Stimulated activated CD4-positive, alpha-beta T cell treated with anti-CD3 and anti-CD28 coated beads, Interleukin-1b, Interleukin-23, amount 100 ng/mL, for 1 hour (primary cell): Measurements from ENCODE around the gene NSG2.
"Not testable (repeated sequence)": the region's sequence is repeated elsewhere in the genome, so short reads cannot be mapped to it uniquely, and the experiment has no call there.

ENCODE experiments used
- DNase-seq, 2 donors: peaks; one replicate each; pipeline ENCODE4 v3.0.0-alpha.2; 2020; ENCODE audit warnings: low read depth in 2 of 2

NSG2 gene

DNA sequence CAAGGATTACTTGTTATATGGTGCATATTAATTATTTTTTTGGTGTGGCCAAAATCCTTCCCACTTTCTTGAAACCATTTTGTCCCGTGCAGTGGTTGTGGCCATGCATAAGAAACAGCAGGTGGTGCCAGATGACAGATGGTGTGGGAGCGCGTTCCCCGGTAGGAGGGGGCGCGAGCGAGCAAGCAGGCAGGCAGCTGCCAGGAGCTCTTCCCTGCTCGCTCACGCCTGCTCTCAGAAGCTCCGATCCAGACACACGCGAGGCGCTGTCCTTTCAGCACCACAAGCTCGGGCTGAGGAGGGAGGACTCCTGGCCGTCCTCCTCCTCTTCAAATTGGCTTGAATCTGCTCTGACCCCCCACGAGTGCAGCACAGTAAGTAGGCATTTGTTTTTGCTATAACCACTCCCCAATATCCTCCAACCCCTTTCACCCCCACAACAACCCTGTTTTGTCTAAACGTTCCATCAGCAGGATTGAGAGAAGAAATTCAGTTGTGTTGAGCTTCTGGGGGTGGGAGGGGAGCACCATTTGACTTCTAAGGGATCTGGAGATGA is at the start of gene NSG2:
Gene NSG2, plus strand, starts transcription at position 237 of the 556 bp plus-strand sequence. CDS start 1,050 bp downstream, outside the sequence.
- DNase-seq, result no peak

GRCh38 chr5:173997331-173997730 is 48.2 kb upstream of the NSG2 start:
- DNase-seq, result no peak

DNA sequence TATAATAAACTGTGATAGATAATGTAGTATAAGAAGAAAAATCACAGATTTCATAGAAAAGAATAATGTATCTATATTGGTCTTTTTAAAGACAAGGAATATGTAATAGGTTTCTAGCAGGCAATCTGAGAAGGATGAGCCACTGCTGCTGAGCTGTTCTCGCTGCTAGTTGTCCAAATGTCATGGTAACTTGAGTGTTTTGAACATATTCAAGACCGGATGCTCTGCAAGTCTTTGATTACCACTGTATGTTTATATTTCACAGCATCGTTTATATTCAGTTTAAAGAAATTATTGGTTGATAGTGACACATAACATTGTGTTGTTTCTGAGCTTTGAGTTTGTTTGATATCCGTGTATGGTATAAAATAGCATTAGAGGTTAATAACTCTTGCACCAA is 47.0 kb upstream of the NSG2 start:
- no peak for DNase-seq

DNA sequence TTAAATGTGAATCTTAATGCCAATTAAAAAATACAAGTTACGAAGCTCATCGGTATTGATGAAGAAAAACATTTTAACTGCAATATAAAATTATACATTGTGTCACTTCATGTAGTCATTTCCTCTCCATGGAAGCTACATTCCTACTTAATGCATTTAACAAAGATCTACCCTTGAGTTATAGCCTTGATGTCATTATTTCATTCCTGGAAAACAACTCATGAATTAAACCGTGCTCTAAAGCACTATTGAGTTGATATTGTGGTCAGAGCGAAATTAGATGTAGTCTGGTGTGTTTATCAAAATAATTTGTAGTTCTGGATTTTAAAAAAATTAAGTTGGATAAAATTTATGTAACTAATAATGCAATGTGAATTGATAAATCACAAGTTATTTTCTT is 45.4 kb upstream of the NSG2 start:
- DNase-seq, result no peak

DNA sequence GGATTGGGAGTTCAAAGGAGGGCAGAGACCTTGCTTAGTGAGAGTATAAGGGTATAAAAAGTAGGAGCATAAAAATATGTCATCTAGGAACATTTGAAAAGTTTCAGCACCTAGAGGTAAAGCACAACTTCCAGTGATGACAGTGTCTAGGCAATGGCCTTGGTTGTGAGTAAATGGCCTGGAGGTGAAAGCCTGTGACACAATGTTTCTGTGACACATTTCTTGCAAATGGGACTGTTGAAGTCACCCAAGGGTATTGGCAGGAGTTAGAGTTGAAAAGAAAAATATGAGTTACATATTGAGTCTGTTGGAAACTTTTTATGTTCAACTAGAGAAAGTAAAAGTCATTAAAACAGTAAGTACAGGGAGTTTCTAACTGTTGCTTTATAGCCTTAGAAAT is 41.7 kb upstream of the NSG2 start:
- no peak for DNase-seq

- DNase-seq, result no peak
These were observed 36.6 kb upstream of the NSG2 start for GRCh38 chr5:174008922-174009321.

DNA sequence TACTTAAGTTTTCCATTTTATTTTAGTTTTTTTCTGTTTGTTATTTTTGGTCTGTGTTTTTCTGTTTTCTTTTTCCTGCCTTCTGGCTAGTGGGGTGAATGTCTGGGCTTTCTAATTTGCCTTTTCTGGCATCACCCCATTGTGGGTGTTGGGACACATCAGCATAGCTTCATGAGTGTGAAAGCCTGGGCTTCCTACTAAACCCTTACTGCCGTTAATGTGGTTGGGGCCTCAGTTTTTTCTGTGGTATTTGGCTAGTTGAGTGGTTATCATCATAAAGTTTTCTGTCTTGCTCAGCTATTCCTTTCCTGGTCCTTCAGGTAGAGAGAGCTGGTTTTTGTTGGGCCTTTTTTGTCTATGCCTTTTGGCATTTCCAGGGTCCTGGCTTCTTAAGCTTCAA is 35.1 kb upstream of the NSG2 start:
- DNase-seq, result no peak

DNA sequence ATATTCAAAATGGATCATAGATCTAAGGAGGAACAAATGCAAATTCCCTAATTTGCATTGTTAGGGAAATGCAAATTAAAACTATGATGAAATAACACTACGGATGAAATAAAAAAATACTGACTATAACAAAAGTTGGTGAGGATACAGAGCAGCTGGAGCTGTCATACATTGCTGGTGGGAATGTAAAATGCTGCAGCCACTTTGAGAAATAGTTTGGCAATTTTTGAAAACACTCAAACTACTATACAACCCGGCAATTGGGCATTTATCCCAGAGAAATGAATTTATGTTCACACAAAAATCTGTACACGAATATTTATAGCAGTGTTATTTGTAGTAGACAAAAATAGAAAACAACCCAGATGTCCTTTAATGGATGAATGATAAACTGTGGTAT is 34.1 kb upstream of the NSG2 start:
- DNase-seq, result no peak

DNA sequence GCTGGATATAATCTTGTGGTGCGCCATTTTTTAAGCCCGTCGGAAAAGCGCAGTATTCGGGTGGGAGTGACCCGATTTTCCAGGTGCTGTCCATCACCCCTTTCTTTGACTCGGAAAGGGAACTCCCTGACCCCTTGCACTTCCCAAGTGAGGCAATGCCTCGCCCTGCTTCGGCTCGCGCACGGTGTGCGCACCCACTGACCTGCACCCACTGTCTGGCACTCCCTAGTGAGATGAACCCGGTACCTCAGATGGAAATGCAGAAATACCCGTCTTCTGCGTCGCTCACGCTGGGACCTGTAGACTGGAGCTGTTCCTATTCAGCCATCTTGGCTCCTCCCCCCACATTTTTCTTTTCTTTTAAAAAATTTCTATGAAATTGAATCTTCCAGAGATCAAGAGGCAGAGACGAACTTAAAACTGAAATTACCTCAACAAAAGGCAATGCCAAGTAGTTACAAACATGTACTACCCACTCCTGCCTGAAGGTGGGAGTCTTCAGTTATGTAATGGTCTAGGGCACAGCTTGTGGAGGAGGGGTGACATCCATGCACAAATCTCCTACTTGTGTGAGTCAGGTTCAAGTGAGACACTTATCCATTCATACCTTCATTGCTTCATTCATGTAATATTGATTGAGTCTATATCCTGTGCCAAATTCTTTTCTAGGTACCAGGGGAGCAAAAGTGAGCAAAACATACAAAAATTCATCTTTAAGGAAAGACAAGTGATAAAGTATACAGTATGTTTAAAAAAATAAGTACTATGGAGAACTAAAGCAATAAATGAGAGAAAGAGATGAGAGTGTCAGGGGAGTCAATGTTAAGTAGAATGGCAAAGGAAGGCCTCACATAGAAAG is 25.2 kb upstream of the NSG2 start:
- DNase-seq, result not testable (repeated sequence)

DNA sequence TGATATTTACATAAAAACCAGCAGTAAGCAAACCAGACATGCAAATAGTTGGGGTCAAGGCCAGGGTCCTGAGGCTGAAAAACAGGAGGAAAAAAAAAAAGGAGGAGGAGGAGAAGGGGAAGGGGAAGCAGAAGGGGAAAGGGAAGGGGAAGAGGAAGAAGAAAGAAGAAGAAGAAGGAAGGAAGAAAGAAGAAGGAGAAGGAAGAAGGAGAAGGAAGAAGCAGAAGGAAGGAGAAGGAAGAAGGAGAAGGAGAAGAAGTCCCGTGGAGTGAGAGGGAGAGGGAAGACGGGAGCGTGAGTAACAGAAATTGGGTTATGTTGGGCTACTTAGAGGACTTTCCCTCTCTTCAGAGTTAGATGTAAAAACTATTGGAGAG is 24.6 kb upstream of the NSG2 start:
- no peak for DNase-seq

GRCh38 chr5:174022384-174023095 is 23.0 kb upstream of the NSG2 start:
- DNase-seq, result no peak

DNA sequence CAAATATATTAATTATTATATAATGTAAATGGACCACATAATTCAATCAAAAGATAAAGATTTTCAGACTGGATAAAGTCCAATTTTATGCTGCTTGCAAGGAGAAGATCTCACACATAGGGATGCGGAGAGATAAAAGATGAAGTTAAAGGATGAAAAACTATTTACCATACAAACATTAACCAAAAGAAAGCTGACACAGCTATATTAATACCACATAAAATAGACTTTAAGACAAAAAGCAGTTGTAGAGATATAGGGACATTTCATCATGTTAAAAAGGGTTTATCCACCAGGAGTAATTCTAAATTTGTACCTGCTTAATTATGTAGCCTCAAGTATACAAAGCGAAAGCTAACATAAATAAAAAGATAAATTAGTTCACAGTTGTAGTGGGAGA is 15.2 kb upstream of the NSG2 start:
- DNase-seq, result no peak

DNA sequence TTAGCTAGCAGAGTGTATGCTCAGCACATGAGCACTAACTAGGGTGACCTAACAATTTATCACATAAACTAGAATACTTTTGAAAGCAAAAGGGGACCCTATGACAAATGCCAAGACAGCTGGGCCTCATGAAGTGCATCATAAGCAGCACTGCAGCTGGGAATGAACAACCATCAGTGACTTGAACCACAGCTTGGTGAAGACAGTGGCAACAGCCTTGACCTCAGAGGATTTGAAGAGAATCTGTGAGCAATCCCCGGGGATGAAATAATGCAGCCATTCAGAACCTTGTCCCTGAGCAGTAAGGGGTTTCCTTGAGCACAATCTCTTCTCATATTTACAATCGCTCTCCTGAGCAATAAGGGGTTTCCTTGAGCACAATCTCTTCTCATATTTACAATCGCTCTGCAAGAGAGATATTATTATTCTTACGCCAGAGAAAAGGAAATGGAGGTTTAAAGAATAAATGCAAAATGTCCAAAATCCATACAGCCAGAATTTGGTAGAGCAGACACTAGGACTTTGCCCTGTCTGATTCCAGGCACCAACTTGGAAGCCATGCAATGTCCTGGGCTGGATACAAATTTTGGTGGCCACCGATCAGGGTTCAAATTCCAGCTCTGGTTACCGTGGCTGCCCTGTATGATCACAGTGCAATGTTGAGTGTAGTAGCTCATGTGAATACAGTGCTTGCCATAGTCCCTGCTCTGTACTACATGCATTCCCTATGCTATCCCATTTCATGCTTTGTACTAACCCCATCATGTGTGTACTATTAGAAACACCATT is 846 bp upstream of the NSG2 start:
- DNase-seq, result no peak

DNA sequence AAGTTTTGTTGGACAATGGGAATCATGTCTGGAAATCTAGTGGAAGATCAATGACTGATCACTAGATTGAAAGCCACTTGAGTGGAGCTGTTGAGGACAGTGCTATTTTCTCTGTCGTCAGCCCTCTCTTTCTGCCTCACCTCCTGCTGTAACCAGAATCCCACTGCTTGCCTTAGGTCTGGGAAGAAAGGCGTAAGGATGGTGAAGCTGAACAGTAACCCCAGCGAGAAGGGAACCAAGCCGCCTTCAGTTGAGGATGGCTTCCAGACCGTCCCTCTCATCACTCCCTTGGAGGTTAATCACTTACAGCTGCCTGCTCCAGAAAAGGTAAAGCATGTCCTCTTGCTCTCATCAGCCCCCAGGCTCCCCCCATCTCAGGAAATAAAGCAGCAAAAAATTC is 1.1 kb downstream of the NSG2 start:
- DNase-seq, result no peak

DNA sequence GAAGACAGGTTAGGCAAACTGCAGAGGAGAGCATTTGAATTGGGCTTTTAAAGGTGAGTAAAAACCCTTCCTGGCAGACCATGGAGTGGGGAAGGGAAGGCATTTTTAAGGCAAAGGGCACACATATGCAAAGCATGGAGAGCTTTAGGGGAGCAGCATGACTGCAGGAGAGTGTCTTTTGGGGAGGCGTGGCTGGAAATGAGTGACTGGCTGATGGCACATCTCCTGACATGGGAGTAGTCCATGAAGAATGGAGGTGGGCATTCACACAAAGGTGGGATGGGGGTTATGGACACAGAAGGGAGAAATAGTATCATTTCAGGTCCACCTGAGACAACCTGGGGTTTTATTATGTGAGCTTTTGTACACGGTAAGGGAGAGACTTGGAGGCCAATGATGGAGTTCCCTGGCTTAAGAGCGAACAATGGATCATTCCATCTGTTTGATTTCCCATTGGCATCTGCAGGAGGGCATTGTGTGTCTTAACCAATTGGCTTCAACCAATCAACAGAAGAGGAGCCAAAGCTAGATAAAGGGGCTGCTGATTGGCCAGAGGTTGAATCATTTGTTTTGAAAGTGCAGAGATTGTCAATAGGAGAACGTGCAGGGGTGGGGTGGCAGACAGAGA is 2.1 kb downstream of the NSG2 start:
- no peak for DNase-seq

GRCh38 chr5:174052636-174053035 is 7.1 kb downstream of the NSG2 start:
- DNase-seq, result no peak

- DNase-seq, result no peak
These were observed 8.4 kb downstream of the NSG2 start for GRCh38 chr5:174053905-174054304.

GRCh38 chr5:174056064-174056847 is 10.8 kb downstream of the NSG2 start:
- DNase-seq, result no peak

DNA sequence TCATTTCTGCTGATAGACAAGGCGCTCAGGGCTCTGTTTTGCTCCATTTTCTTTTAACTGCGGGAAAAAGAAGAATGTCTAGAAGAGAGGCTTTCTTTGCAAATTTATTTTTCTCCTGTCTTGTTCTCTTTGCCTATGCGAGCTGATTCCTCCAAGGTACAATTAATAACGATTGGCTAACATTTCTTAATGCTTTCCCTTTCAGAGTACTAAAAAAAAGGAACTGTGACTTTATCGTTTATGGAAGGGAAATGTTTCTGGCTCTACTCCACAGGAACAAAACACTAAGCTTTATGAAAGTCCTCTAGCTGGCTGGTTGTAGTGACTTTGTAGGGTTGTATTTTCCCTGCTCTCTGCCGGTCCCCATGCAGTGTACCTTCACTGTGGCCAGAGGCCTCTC is 11.7 kb downstream of the NSG2 start:
- no peak for DNase-seq

DNA sequence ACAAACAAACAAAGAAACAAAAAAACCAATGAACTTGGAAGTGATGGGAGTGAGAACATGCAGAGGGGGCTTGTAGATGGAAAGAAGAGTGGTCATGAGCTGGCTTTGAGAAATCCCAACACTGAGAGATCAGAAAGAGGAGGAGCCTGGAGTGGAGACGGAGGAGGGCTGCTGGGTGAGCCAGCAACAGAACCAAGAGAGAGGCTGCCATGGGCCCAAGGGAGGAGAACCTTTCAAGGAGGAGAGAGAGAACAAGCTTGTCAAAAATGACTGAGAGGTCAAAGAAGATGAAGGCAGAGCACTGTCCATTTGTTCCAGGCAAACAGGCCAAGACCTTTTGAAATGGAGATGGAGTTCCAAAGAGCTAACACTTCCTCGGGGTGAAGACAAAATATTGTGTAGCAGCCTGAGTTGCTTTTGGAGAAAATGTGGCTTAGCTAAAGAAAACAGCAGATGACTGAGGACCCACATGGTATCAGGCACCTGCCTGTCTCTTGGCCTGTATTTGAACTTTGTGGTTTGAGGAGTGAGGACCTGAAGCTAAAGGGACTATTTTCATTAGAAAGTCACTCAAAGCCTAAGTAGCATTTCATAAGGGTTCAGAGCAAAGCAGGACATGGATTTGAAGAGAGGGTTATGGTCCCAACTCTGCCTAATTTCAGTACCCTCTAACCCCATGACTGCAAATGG is 13.1 kb downstream of the NSG2 start:
- DNase-seq, result no peak
